Retina (tissue), 1 donor: ENCODE data around the gene PTPN6.

Experiments
- DNase-seq: peaks from one replicate; pipeline ENCODE4 v3.0.0-alpha.2; 2016

The PTPN6 gene

GRCh38 chr12:6942331-6942665 is 8.9 kb upstream of the PTPN6 start:
- no peak for DNase-seq

- peak; percentile 95 for DNase-seq
Observed at GRCh38 chr12:6943389-6943721, 7.8 kb upstream of the PTPN6 start.

GRCh38 chr12:6943722-6944380 is 7.3 kb upstream of the PTPN6 start, which contains the start of the genes C12orf57 and RNU7-1:
C12orf57 (plus strand) TSS chr12:6944022; CDS start chr12:6944122, 100 bp downstream.
RNU7-1 (plus strand) TSS chr12:6943816.
- DNase-seq, result peak; percentile 95

- DNase-seq, result peak; percentile 96
Observed at GRCh38 chr12:6944381-6945186, 6.6 kb upstream of the PTPN6 start.

- DNase-seq, result no peak
Observed at GRCh38 chr12:6945613-6946012, 5.5 kb upstream of the PTPN6 start.

- DNase-seq, result peak; percentile 39
Observed at GRCh38 chr12:6946033-6946919, 4.9 kb upstream of the PTPN6 start.

GRCh38 chr12:6946920-6947374 is 4.2 kb upstream of the PTPN6 start:
- DNase-seq, result no peak

- DNase-seq, result no peak
Observed at GRCh38 chr12:6947615-6948014, 3.5 kb upstream of the PTPN6 start.

- DNase-seq, result no peak
Observed at GRCh38 chr12:6948873-6949594, 2.1 kb upstream of the PTPN6 start.

GRCh38 chr12:6950401-6950801 is 755 bp upstream of the PTPN6 start:
- no peak for DNase-seq

- DNase-seq, result no peak
Observed at GRCh38 chr12:6951551-6952120, 480 bp downstream of the PTPN6 start.

- DNase-seq, result no peak
Observed at GRCh38 chr12:6952121-6952862, 1.1 kb downstream of the PTPN6 start.

- no peak for DNase-seq
Observed at GRCh38 chr12:6952863-6953441, 1.8 kb downstream of the PTPN6 start.

GRCh38 chr12:6953442-6954315 is 2.5 kb downstream of the PTPN6 start:
- DNase-seq, result no peak

- no peak for DNase-seq
Observed at GRCh38 chr12:6954316-6955107, 3.4 kb downstream of the PTPN6 start.

GRCh38 chr12:6955108-6956020 is 4.2 kb downstream of the PTPN6 start:
- no peak for DNase-seq

- no peak for DNase-seq
Observed at GRCh38 chr12:6956021-6956727, 5.0 kb downstream of the PTPN6 start.
